Thymus (tissue), 11 donors: ENCODE data around the gene SNRK. TPM values are rescaled to one million over a fixed set of nuclear protein-coding genes. Genes with fewer than 3 reads are reported as not detected.

Experiments used
- DNase-seq, 9 donors: peaks; one replicate each; pipeline ENCODE4 v3.0.0-alpha.2; 2013; ENCODE audit warnings: low spot score in 9 of 9, low read depth in 6 of 9, missing footprints in 1 of 9
- H3K27ac ChIP-seq, 2 donors: one replicate each; pipeline ENCODE4 v1.5.1; 2013; ENCODE audit warnings: control low read depth in 1 of 2, low read depth in 1 of 2, low read length in 1 of 2, mild to moderate bottlenecking in 1 of 2, moderate library complexity in 1 of 2
- H3K27me3 ChIP-seq, 2 donors: one replicate each; pipeline ENCODE4 v1.5.1; 2013; ENCODE audit warnings: low read length in 1 of 2; ENCODE audit not compliant: control insufficient read depth in 2 of 2, insufficient read depth in 1 of 2
- H3K36me3 ChIP-seq, 2 donors: one replicate each; pipeline ENCODE4 v1.5.1; 2013; ENCODE audit warnings: low read length in 1 of 2, mild to moderate bottlenecking in 1 of 2, moderate library complexity in 1 of 2; ENCODE audit not compliant: control insufficient read depth in 2 of 2, insufficient read depth in 2 of 2
- H3K4me1 ChIP-seq, 2 donors: one replicate each; pipeline ENCODE4 v1.5.1; 2013; ENCODE audit warnings: low read length in 2 of 2; ENCODE audit not compliant: control insufficient read depth in 2 of 2, insufficient read depth in 2 of 2
- H3K4me3 ChIP-seq, 2 donors: one replicate each; pipeline ENCODE4 v1.5.1; 2013; ENCODE audit warnings: low read length in 2 of 2, control low read depth in 1 of 2, mild to moderate bottlenecking in 1 of 2
- H3K9me3 ChIP-seq, 2 donors: one replicate each; pipeline ENCODE4 v1.5.1; 2013; ENCODE audit warnings: low read length in 1 of 2, mild to moderate bottlenecking in 1 of 2; ENCODE audit not compliant: control insufficient read depth in 2 of 2, insufficient read depth in 1 of 2
- WGBS: extraction: QIAGEN DNeasy Blood & Tissue Kit; methylation state at CpG from one replicate; pipeline ENCODE4 v1.1.7; 2013; 5-methylcytosine and 5-hydroxymethylcytosine counted together
- polyA plus RNA-seq: library from polyadenylated mRNA; stranded (reverse); fragments of 200-250 nt; gene quantifications from one replicate; pipeline ENCODE4 v1.2.3, GENCODE V29; 2013
- total RNA-seq: library from RNA; stranded (reverse); fragments of 120-200 nt; gene quantifications from one replicate; pipeline ENCODE4 v1.2.4, GENCODE V29; 2013
- donor health status: healthy.

The SNRK gene
- total and polyA plus RNA-seq, 2 donors: 33.6 to 48.3 TPM

- no peak for DNase-seq
- H3K36me3 ChIP-seq: peaks cover 33 to 65% of the 10 kb centered on the region in 2 donors
- no peak overlapping the region for H3K27ac ChIP-seq
- no peaks in the 10 kb centered on the region for H3K4me1 ChIP-seq
- no peaks in the 10 kb centered on the region for H3K27me3 ChIP-seq
- no peaks in the 10 kb centered on the region for H3K9me3 ChIP-seq
- no peak overlapping the region for H3K4me3 ChIP-seq
- WGBS: 91% methylated on average over 2 of the region's 2 CpGs
These were observed 21.3 kb downstream of the SNRK start for GRCh38 chr3:43307649-43308048.

- 99% methylated on average over 12 of the region's 12 CpGs for WGBS
- H3K27ac ChIP-seq: no peak overlapping the region
- H3K9me3 ChIP-seq: no peaks in the 10 kb centered on the region
- DNase-seq: no peak
- peaks cover 22 to 51% of the 10 kb centered on the region in 2 donors for H3K36me3 ChIP-seq
- no peak overlapping the region for H3K4me3 ChIP-seq
- H3K27me3 ChIP-seq: no peaks in the 10 kb centered on the region
- H3K4me1 ChIP-seq: no peaks in the 10 kb centered on the region
These were observed 23.3 kb downstream of the SNRK start for GRCh38 chr3:43309372-43310305.

GRCh38 chr3:43316783-43317460 lies 30.6 kb downstream of the SNRK start:
- 83% methylated on average over 4 of the region's 4 CpGs for WGBS
- Histone ChIP-seq H3K4me3 (no peak overlapping the region), H3K4me1 (peaks cover 16% of the 10 kb centered on the region in 2 donors), H3K9me3 (no peaks in the 10 kb centered on the region), H3K27me3 (no peaks in the 10 kb centered on the region), H3K36me3 (peaks cover 12 to 26% of the 10 kb centered on the region in 2 donors), H3K27ac (peak overlapping the region; percentile 42 to 58)
- no peak for DNase-seq

GRCh38 chr3:43317461-43318316 lies 31.3 kb downstream of the SNRK start:
- peak overlapping the region; percentile 14 to 74 for H3K27ac ChIP-seq

GRCh38 chr3:43319376-43319775 lies 33.0 kb downstream of the SNRK start:
- H3K27me3 ChIP-seq: no peaks in the 10 kb centered on the region
- peaks cover 16% of the 10 kb centered on the region in 2 donors for H3K4me1 ChIP-seq
- 96% methylated on average over 6 of the region's 6 CpGs for WGBS
- no peaks in the 10 kb centered on the region for H3K9me3 ChIP-seq
- no peak for DNase-seq
- no peak overlapping the region for H3K4me3 ChIP-seq
- no peak overlapping the region for H3K27ac ChIP-seq
- peaks cover 12 to 25% of the 10 kb centered on the region in 2 donors for H3K36me3 ChIP-seq

More at GRCh38 chr3:43317461-43318316, 31.3 kb downstream of the SNRK start:
- Histone ChIP-seq H3K36me3 (peaks cover 12 to 25% of the 10 kb centered on the region in 2 donors), H3K9me3 (no peaks in the 10 kb centered on the region), H3K4me1 (peaks cover 16% of the 10 kb centered on the region in 2 donors), H3K4me3 (no peak overlapping the region), H3K27me3 (no peaks in the 10 kb centered on the region)
- no peak for DNase-seq
- WGBS: 95% methylated on average over 8 of the region's 8 CpGs

- Histone ChIP-seq H3K4me3 (no peak overlapping the region), H3K36me3 (peaks cover 12 to 25% of the 10 kb centered on the region in 2 donors), H3K4me1 (peaks cover 16% of the 10 kb centered on the region in 2 donors), H3K9me3 (no peaks in the 10 kb centered on the region), H3K27ac (no peak overlapping the region), H3K27me3 (no peaks in the 10 kb centered on the region)
- WGBS: 98% methylated on average over 3 of the region's 3 CpGs
- DNase-seq: no peak
These were observed 33.5 kb downstream of the SNRK start for GRCh38 chr3:43319794-43320193.

GRCh38 chr3:43320288-43320687 lies 33.9 kb downstream of the SNRK start:
- H3K4me1 ChIP-seq: peaks cover 16% of the 10 kb centered on the region in 2 donors
- no peak overlapping the region for H3K27ac ChIP-seq
- no peak for DNase-seq
- H3K9me3 ChIP-seq: no peaks in the 10 kb centered on the region
- H3K27me3 ChIP-seq: no peaks in the 10 kb centered on the region
- 98% methylated on average over 5 of the region's 5 CpGs for WGBS
- H3K36me3 ChIP-seq: peaks cover 12 to 23% of the 10 kb centered on the region in 2 donors
- no peak overlapping the region for H3K4me3 ChIP-seq

- Histone ChIP-seq H3K9me3 (no peaks in the 10 kb centered on the region), H3K36me3 (peaks cover 8 to 17% of the 10 kb centered on the region in 2 donors), H3K27me3 (no peaks in the 10 kb centered on the region), H3K4me3 (no peak overlapping the region), H3K4me1 (peaks cover 19 to 26% of the 10 kb centered on the region in 2 donors), H3K27ac (no peak overlapping the region)
- 99% methylated on average over 1 of the region's 1 CpG for WGBS
- DNase-seq: no peak
These were observed 37.2 kb downstream of the SNRK start for GRCh38 chr3:43323541-43323940.
